ENCODE data around the gene THOC3.
"Not testable (repeated sequence)": the region's sequence is repeated elsewhere in the genome, so short reads cannot be mapped to it uniquely, and the experiment has no call there.

Gene THOC3

GRCh38 chr5:175967471-175968372 lies at the start of gene THOC3:
Gene THOC3, minus strand, starts transcription at chr5:175968315. Its CDS starts 107 bp downstream, at chr5:175968208.
- DNase-seq: peak; percentile 60

- not testable (repeated sequence) for DNase-seq
Measured at GRCh38 chr5:176017324-176017723, 49.2 kb upstream of the THOC3 start.

- not testable (repeated sequence) for DNase-seq
Measured at GRCh38 chr5:176014360-176014759, 46.2 kb upstream of the THOC3 start.

GRCh38 chr5:176011088-176011487 lies 43.0 kb upstream of the THOC3 start:
- not testable (repeated sequence) for DNase-seq

GRCh38 chr5:176010202-176010601 lies 42.1 kb upstream of the THOC3 start:
- DNase-seq: not testable (repeated sequence)

GRCh38 chr5:176007220-176007619 lies 39.1 kb upstream of the THOC3 start:
- DNase-seq: not testable (repeated sequence)

- not testable (repeated sequence) for DNase-seq
Measured at GRCh38 chr5:176006819-176007218, 38.7 kb upstream of the THOC3 start.

GRCh38 chr5:175997979-175998378 lies 29.9 kb upstream of the THOC3 start:
- not testable (repeated sequence) for DNase-seq

- not testable (repeated sequence) for DNase-seq
Measured at GRCh38 chr5:175997495-175997894, 29.4 kb upstream of the THOC3 start.

GRCh38 chr5:175996791-175997190 lies 28.7 kb upstream of the THOC3 start:
- not testable (repeated sequence) for DNase-seq

- not testable (repeated sequence) for DNase-seq
Measured at GRCh38 chr5:175995506-175995905, 27.4 kb upstream of the THOC3 start.

GRCh38 chr5:175979371-175979995 lies 11.4 kb upstream of the THOC3 start:
- not testable (repeated sequence) for DNase-seq

- not testable (repeated sequence) for DNase-seq
Measured at GRCh38 chr5:175968381-175968780, 266 bp upstream of the THOC3 start.

GRCh38 chr5:175962329-175962728 lies 5.8 kb downstream of the THOC3 start:
- DNase-seq: not testable (repeated sequence)

GRCh38 chr5:175960228-175960627 lies 7.9 kb downstream of the THOC3 start:
- not testable (repeated sequence) for DNase-seq

- DNase-seq: not testable (repeated sequence)
Measured at GRCh38 chr5:175958515-175958914, 9.6 kb downstream of the THOC3 start.

- not testable (repeated sequence) for DNase-seq
Measured at GRCh38 chr5:175954107-175954506, 14.0 kb downstream of the THOC3 start.

GRCh38 chr5:175952810-175953209 lies 15.3 kb downstream of the THOC3 start:
- DNase-seq: not testable (repeated sequence)

- DNase-seq: not testable (repeated sequence)
Measured at GRCh38 chr5:175951339-175951969, 16.7 kb downstream of the THOC3 start.

GRCh38 chr5:175948329-175949108 lies 19.6 kb downstream of the THOC3 start:
- DNase-seq: not testable (repeated sequence)

GRCh38 chr5:175943253-175943652 lies 24.9 kb downstream of the THOC3 start:
- not testable (repeated sequence) for DNase-seq

GRCh38 chr5:175940632-175941031 lies 27.5 kb downstream of the THOC3 start:
- not testable (repeated sequence) for DNase-seq
